Measurements from ENCODE around the gene STS. TPM values are rescaled to one million over a fixed set of nuclear protein-coding genes. Genes with fewer than 3 reads are reported as not detected.

STS gene
- 1 to 10 TPM; 5.5 to 7.2 (median 6.1) TPM for polyA plus RNA-seq (ENCODE audit: insufficient read length in 4 of 4)

GRCh38 chrX:7147413-7147977 is at the start of gene STS:
STS (plus strand) TSS chrX:7147712; CDS start chrX:7253200, 105,488 bp downstream.
- no peak for DNase-seq (ENCODE audit: low read depth in 4 of 4, low spot score in 3 of 4)

- no peak for DNase-seq (ENCODE audit: low read depth in 4 of 4, low spot score in 3 of 4)
Observed at GRCh38 chrX:7100022-7100421, 47.5 kb upstream of the STS start.

- DNase-seq (ENCODE audit: low read depth in 4 of 4, low spot score in 3 of 4): no peak
Observed at GRCh38 chrX:7102119-7102518, 45.4 kb upstream of the STS start.

- no peak for DNase-seq (ENCODE audit: low read depth in 4 of 4, low spot score in 3 of 4)
Observed at GRCh38 chrX:7106649-7107048, 40.9 kb upstream of the STS start.

GRCh38 chrX:7108030-7108429 is 39.5 kb upstream of the STS start:
- no peak for DNase-seq (ENCODE audit: low read depth in 4 of 4, low spot score in 3 of 4)

GRCh38 chrX:7109049-7109531 is 38.4 kb upstream of the STS start:
- DNase-seq (ENCODE audit: low read depth in 4 of 4, low spot score in 3 of 4): no peak

GRCh38 chrX:7109838-7110793 is 37.4 kb upstream of the STS start:
- DNase-seq (ENCODE audit: low read depth in 4 of 4, low spot score in 3 of 4): no peak

GRCh38 chrX:7110821-7111276 is 36.7 kb upstream of the STS start:
- no peak for DNase-seq (ENCODE audit: low read depth in 4 of 4, low spot score in 3 of 4)

GRCh38 chrX:7111518-7111917 is 36.0 kb upstream of the STS start:
- DNase-seq (ENCODE audit: low read depth in 4 of 4, low spot score in 3 of 4): no peak

- no peak for DNase-seq (ENCODE audit: low read depth in 4 of 4, low spot score in 3 of 4)
Observed at GRCh38 chrX:7112071-7112470, 35.4 kb upstream of the STS start.

GRCh38 chrX:7115557-7115956 is 32.0 kb upstream of the STS start:
- no peak for DNase-seq (ENCODE audit: low read depth in 4 of 4, low spot score in 3 of 4)

GRCh38 chrX:7116081-7116480 is 31.4 kb upstream of the STS start:
- DNase-seq (ENCODE audit: low read depth in 4 of 4, low spot score in 3 of 4): no peak

- no peak for DNase-seq (ENCODE audit: low read depth in 4 of 4, low spot score in 3 of 4)
Observed at GRCh38 chrX:7117587-7117986, 29.9 kb upstream of the STS start.

- no peak for DNase-seq (ENCODE audit: low read depth in 4 of 4, low spot score in 3 of 4)
Observed at GRCh38 chrX:7119950-7120877, 27.3 kb upstream of the STS start.

GRCh38 chrX:7120878-7121219 is 26.7 kb upstream of the STS start:
- no peak for DNase-seq (ENCODE audit: low read depth in 4 of 4, low spot score in 3 of 4)

GRCh38 chrX:7127056-7127455 is 20.5 kb upstream of the STS start:
- DNase-seq (ENCODE audit: low read depth in 4 of 4, low spot score in 3 of 4): no peak

GRCh38 chrX:7131621-7132020 is 15.9 kb upstream of the STS start:
- no peak for DNase-seq (ENCODE audit: low read depth in 4 of 4, low spot score in 3 of 4)

GRCh38 chrX:7132335-7133049 is 15.0 kb upstream of the STS start:
- DNase-seq (ENCODE audit: low read depth in 4 of 4, low spot score in 3 of 4): no peak

- DNase-seq (ENCODE audit: low read depth in 4 of 4, low spot score in 3 of 4): no peak
Observed at GRCh38 chrX:7133050-7133440, 14.5 kb upstream of the STS start.

GRCh38 chrX:7134981-7135380 is 12.5 kb upstream of the STS start:
- DNase-seq (ENCODE audit: low read depth in 4 of 4, low spot score in 3 of 4): no peak
